PFSK-1 (cell line): ENCODE results near the gene SPTBN1.

ENCODE experiments used
- POLR2AphosphoS5 ChIP-seq: IDR thresholded peaks from 2 replicates; pipeline ENCODE4 v1.6.1; 2012; ENCODE audit warnings: low read depth, mild to moderate bottlenecking, control low read depth, low read length, moderate library complexity
- SIN3A ChIP-seq: IDR thresholded peaks from 2 replicates; pipeline ENCODE4 v1.6.1; 2012; ENCODE audit warnings: mild to moderate bottlenecking, low read length, moderate library complexity, borderline replicate concordance; ENCODE audit not compliant: insufficient read depth
- TAF1 ChIP-seq: IDR thresholded peaks from 2 replicates; pipeline ENCODE4 v1.6.1; 2012; ENCODE audit warnings: low read length, control low read depth, borderline replicate concordance; ENCODE audit not compliant: insufficient read depth

- TF ChIP-seq TAF1: no peak
- TF ChIP-seq POLR2AphosphoS5: no peak
- no peak for TF ChIP-seq SIN3A
These were observed 31.5 kb upstream of the SPTBN1 start for GRCh38 chr2:54424555-54425163.
